RKO (cell line): ENCODE data around the gene DDX19B.
"Not testable (repeated sequence)": the region's sequence is repeated elsewhere in the genome, so short reads cannot be mapped to it uniquely, and the experiment has no call there.

ENCODE experiments used
- DNase-seq: peaks from one replicate; pipeline ENCODE4 v3.0.0-alpha.2; 2016; ENCODE audit warnings: low spot score

The DDX19B gene

DNA sequence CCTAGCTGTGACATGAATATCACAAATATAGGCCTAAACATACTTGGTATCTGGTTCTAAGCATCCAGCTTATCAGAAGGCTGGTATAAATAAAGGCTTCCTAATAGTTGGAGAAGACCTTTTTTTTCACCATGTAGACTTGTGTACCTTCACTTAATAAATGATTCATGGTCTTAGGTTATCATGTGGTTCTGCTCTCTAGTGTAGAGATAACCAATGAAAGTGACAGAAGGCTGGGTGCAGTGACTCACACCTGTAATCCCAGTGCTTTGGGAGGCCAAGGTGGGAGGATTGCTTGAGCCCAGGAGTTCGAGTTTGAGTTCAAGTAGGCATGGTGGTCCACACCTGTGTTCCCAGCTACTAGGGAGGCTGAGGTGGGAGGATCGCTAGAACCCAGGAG is 50.8 kb downstream of the DDX19B start:
- peak; percentile 50 for DNase-seq

DNA sequence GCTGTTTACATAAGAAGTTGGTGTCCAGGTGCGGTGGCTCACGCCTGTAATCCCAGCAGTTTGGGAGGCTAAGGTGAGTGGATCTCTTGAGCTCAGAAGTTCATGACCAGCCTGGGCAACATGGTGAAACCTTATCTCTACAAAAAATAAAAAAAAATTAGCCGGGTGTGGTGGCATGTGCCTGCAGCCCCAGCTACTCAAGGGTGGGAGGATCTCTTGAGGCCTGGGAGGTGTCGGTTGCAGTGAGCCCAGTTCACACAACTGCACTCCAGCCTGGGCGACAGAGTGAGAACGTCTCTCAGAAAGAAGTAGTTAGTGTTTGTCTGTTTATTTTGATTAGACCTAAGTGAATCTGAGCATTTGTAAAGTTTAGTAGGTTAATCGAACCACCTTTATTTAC is 60.6 kb downstream of the DDX19B start:
- no peak for DNase-seq

DNA sequence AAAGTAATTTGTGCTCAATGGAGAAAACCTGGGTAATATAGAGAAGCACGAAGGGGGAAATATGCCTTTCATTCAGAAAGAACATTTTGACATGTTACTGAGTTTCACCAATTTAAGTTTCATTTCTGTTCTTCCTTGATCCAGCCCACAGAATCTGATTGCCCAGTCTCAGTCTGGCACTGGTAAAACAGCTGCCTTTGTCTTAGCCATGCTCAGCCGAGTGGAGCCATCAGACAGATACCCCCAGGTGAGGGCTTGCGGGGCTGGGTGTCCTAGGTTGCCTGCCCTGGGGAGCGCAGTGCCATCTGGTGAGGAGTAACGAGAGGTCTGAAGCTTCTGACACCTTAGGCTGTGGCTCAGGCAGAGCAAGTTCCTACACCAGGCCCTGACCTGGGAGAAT is 65.4 kb downstream of the DDX19B start:
- no peak for DNase-seq

DNA sequence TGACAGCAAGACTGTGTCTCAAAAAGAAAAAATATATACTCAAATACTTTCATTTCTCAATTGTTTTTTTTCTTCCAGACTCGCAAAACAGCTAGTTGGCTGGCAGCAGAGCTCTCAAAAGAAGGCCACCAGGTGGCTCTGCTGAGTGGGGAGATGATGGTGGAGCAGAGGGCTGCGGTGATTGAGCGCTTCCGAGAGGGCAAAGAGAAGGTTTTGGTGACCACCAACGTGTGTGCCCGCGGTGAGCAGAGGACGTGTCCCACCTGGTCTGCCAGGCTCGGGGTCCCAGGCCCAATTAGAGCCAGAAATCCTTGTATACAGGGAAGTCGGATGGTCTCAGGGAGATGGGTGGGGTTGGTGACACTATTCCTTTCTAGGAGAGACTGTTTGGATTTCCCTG is 71.2 kb downstream of the DDX19B start:
- not testable (repeated sequence) for DNase-seq

DNA sequence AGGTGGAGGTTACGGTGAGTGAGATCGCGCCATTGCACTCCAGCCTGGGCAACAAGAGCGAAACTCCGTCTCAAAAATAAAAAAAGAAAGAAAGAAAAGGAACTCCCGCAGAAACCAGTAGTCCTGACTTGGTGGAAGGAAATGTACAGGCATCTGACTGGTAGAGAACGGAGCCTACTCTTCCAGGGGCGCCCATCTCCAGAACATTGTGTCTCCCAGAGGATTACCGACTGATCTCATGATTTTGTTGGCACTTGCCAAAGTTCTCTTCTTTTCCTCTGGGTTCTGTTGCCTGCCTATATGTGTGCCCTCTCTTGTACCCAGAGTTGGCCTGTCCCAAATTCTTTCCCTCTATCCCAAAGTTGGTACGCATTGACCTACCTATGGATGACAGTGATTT is 71.9 kb downstream of the DDX19B start:
- no peak for DNase-seq

DNA sequence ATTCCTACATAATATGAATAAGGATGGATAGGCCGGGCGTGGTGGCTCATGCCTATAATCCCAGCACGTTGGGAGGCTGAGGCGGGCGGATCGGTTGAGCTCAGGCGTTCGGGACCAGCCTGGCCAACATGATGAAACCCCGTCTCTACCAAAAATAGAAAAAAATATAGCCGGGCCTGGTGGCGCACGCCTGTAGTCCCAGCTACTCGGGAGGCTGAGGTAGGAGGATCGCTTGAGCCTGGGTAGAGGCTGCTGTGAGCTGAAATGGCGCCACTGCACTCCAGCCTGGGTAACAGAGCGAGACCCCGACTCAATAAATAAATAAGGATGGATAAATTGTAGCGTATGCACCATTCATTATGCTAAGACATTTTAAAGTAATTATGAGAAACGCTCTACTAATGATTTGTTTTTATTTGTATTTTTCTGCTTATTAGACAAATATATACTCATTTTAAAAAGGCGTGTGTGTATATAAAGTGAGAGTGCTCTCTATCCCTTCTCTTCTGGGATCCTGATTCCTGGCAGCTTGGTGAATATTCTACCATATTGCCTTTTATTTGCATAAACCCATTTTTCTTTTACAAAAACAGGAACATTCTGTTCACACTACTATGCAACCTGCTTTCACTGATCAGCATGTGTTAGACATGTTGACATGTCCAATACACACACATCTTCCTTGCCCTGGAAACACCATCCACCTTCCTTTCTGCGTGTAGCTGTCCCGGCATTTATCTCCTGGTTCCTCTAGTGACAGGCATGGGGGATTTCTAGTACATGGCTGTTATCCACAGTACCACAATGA is 74.1 kb downstream of the DDX19B start:
- no peak for DNase-seq

DNA sequence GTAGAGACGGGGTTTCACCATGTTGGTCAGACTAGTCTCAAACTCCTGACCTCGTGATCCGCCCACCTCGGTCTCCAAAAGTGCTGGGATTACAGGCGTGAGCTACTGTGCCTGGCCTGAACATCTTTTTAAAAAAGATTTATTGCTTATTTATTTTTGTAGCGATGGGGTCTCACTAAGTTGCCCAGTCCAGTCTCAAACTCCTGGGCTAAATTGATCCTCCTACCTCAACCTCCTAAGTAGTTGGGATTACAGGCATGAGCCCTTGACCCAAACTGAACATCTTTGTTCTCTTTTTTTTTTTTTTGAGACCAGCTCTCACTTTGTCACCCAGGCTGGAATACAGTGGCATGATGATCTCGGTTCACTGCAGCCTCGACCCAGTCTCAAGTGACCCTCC is 75.2 kb downstream of the DDX19B start:
- no peak for DNase-seq

DNA sequence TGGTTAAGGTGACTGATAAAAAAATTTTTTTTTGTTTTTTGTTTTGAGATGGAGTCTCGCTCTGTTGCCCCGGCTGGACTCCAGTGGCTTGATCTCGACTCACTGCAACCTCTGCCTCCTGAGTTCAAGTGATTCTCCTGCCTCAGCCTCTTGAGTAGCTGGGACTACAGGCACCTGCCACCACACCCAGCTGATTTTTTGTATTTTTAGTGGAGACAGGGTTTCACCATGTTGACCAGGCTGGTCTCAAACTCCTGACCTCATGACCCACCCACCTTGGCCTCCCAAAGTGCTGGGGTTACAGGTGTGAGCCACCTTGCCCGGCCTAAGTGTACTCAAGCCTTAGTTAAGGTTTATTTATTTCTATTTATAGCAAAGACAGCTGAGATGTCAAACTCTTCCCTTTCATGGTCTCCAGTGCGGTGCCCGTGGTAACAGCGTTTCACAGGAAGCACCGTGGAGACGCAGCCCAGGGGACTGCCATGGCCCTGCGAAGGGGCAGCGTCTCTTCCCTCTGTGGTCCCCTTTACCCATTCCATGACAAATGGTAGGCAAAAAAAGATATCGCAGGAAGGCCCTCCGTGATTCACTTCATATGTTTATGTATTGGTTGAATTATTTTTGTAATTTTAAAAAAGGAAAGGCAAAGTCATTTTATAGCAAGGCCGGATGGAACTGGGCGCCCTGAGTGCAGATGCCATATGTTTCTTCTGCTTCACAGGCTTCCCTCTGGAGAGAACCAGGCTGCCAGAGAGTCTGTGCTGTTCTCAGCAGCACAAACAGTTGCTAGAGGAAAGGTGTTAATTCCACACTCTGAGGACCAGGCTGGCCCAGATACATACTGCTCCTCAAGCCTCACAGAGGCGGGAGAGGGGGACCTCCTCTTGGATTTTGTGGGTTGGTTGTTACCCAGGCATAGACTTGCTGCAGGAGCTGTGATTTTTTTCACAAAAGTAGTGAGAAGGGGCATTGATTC is 76.9 kb downstream of the DDX19B start:
- no peak for DNase-seq

DNA sequence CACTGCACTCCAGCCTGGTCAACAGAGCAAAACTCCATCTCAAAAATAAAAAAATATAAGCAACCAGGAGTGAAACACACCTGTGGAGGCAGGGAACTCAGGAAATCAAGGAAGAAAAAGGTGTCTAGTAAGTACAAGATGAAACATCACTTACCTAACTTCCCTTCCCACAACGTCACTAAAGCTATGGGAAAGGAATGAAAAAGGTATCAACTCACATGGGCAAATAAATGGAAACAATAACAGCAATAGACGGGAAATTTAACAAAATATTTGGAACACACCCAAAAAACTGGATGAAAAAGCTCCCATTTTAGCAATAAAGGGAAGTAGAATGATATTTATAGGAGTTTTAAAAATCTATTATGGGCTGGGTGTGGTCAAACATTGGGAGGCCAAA is 78.8 kb downstream of the DDX19B start:
- no peak for DNase-seq

DNA sequence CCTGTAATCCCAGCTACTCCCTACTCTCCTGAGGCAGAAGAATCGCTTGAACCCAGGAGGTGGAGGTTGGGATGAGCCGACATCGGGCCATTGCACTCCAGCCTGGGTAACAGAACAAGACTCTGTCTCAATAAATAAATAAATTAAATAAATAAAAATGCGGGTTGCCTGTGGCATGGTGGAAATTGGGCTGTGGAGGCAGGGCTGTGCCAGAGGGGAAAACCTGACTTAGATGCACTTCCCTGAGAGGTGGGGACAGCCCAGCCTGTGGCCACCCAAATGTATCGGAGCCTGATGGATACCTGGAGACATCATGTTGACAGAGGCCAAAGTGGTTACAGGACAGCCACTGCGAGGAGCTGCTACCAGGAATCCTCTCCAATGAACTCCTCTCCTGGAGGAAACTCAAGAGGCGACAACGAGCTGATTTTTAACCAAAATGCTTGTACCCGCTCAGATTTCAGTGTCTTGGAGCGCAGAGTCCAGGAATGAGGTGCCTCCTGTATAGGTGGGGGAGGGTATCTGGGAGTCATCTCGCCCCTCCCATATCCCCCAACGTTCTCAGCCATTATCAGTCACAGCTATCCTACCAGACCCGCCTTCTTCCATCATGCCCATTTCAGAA is 80.0 kb downstream of the DDX19B start:
- no peak for DNase-seq

DNA sequence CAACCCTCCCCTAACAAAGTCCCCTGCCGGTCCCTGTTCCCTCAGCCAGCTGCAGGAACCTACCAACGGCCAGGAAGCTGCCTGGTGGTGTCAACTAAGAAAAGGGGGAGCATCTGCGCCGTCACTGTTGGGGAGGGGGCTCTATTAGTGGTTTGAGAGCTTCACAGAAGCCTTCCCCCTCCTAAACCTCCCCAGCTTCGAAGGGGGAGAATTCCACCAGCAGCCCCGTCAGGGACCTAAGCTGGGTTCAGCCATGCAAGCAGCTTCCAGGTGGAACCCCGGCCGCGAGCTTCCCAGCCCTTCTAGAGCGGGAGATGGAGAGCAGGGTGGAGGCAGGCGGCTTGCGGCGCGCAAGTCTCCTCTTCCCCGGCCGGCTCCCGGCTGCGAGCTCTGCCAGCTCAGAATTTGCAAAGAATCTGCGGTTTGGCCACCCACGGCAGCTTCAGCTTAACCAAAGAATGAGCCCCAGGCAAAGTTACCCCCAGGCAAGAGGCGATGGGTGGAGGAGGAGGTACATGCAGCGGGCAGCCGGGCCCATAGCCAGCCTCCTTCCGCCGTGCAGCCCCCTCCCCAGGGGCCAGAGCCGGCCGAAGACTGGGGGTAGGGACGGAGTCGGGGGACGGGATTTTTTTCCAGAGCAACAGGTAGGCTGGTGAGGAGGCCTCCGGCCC is 81.4 kb downstream of the DDX19B start:
- peak; percentile 82 for DNase-seq

DNA sequence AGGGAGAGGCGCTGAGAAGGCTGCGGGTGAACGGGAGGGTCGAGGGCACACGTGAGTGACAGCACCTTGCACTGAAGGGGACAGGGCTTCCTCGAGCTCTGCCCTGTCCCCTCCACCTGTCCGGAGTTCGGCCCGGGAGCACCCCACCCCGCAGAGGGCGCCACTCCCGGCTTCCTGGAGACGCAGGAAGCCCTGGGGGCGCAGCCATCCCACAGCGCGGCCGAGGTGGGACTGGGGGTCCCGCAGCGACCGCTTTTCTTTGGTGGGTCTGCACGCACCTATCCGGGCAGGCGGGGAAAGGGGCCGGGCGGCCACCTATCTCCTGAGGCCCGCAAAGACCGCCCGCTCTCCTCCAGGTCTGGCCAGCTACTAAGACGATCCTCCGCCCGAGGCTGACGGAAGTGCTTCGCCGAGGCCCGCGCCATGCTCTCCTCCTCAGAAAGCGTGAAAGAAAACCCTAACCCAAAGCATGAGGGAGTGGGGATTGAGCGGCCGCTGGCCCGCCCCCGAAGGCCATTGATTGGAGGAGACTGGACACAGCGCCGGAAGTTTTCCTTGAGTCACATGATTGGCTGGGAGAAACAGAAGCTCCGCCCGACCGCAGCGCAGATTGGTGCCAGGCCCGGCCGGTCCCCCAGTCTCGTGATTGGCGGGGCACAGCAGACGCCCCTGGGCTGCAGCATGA is 82.1 kb downstream of the DDX19B start:
- DNase-seq = peak; percentile 99

DNA sequence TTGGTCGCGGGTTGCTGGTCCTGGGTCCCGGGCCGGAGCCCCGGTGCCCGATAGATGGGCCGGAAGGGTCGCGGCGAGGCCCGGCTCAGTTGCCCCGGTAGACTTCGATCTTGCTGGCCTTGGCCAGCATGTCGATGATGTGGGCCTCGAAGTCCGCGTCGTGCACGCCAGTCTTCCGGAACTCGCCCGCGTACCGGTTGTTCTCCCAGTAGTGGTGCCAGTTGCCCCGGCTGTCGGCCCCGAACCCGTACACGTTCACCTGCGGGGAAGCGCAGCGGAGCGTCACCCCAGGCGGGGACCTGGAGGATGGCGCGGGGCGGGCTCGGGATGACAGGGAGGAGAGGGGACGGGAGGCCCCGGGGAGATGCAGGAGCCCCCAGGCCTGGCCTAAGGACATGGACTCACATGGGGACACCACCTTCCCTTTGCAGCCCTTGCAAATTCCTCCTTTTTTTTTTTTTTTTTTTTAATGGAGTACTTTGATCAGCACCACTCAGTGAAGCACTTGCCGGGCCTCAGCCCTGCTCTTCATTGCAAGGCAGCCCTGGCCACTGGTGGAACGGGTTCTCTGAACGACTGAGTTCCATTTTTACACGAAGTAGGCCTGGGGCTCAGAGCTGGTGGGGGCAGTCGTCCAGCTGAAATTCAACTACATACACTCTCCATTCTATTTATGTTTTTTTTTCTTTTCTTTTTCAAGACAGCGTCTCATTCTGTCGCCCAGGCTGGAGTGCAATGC is 82.8 kb downstream of the DDX19B start:
- DNase-seq = no peak

DNA sequence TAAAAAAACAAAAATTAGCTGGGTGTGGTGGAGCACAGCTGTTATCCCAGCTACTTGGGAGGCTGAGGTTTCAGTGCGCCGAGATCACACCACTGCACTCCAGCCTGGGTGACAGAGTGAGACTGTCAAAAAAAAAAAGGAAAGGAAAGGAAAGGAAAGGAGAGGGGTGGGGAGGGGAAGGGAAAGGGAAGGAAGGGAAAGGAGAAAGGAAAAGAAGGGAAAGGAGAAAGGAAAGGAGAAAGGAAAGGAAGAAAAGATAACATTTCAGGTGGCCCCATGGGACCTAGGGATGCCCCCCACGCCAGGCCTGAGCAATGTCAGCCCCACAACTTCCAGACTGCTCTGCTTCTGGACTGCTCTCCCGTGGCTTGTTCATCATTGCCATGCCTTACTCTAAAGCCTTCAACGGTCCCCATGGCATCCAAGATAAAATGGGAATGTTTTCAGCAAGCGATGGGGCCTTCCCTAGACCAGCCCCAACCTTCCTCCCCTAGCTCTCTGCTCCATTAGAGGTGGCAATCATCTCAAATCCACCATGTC is 84.5 kb downstream of the DDX19B start:
- DNase-seq = no peak
